Amniotic epithelial cell (primary cell): ENCODE data around the gene SMYD3.

Experiments
- DNase-seq: peaks from one replicate; pipeline ENCODE4 v3.0.0-alpha.2; 2010; ENCODE audit warnings: low read depth

SMYD3 gene

DNA sequence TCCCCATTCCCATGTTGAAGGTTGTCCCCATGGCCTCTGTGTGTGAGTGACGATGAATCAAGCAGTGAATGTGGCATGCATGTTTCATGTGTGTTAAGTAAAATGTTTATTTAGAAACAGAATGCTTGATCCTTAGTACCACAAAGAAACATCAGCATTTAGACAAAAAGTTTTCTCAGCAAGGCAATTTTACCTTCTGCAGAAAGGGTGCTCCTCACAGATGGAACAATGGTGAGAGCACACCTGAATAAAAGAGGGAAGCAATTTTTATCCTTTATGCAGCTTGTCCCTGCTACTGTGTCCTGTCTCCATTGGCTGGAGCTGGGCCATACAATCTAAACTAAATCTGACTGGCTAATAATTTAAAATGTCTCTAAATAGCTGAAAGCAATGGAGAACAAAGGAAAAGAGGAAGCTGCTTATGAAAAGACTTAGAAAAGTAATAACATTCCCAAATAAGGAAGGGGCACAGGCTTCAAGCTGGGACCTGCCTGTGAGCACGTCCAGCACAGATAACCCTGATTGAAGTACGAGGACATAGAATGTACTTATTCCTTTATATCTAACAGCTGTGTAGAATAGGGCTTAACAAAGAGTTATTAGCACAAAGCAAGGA, 8.4 kb upstream of the SMYD3 start:
- no peak for DNase-seq

DNA sequence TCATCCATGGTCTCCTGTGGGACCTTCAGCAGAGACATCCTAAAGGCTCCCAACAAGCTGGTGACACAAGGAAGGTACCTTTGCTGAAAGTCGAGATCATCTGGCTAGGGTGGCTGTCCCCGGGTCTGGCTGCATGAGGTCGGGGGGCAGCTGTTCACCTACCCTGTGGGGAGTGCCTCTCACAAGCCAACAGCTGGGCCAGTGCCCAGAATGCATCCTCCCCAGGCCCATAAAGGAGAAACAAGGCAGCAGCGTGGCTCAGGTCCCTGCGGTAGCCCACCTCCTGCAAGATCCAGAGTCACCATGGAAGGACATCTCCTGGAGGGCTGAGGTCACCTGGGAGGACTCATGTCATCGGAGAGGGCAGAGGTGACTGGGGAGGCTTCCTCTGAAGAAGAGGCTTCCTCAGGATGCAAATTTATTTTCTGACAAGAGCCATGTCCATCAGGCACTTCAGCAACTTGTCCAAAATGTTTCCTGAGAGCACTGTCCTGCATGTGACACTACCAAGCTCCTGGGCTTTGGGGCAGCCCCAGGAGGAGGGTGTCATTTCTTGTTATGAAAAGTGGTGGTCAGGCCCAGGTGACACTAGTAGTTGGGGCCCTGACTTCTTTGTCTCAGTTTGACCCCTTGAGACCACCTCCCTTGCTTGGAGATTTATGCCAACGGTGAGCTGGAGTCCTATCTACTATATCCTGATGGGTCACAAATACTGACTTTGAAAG, 6.7 kb upstream of the SMYD3 start:
- DNase-seq = no peak

DNA sequence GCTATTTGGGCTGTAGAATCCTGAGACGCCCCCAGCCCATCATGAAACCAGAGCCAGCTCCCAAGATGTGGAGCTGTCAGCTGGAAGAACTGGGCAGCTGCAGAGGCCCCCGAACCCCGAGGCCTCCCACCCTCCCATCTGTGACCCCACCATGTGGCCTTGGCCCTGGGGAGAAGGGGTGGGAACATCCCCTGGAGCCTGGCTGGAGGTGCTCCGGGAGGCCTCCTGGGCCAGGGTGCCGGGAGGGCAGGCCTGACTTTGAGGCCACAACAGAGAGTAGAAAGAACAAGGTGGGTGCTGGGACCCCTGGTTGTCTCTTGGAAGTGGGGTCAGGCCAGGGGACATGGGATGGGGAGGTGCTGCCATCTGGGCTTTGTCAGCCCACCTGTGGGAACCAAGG, 6.0 kb upstream of the SMYD3 start:
- DNase-seq = no peak

DNA sequence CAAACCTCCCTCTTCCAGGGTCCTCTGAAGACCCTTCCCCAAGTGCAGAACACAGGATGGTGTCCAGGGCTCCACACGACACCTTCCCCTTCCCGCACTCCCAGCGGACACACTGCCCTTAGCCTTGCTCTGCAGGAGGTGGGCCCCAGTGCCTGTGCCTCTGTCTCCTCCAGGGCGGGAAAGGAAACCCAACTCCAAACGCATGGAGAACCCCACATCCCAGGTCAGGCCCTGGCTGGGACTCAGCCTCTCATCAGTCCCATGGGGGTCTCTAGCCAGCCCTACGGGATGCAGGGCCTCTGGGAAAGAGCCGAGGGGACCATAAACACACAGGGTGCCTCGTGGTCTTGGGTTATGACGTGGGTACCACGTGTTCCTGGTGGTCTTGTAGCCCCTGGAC, 5.6 kb upstream of the SMYD3 start:
- DNase-seq = no peak

DNA sequence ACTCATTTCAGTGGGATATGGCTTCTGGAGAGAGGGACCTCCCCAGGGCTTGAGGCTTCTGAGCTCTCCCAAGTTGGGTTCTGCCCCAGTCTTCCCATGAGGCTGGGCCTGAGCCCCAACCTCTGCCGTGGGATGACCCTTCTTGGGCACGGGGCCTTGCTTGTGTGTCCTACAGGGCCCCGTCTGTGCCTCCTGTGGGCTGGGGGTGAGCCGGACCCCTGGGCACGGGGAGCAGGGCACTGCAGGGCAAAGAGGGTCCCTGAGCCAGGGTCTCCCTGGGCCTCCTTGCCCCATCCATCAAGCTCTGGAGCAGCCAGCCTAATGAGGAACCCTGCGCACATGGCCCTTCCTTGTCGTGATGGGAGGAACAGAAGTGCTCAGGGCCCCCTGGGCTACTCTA, 5.2 kb upstream of the SMYD3 start:
- DNase-seq = no peak

DNA sequence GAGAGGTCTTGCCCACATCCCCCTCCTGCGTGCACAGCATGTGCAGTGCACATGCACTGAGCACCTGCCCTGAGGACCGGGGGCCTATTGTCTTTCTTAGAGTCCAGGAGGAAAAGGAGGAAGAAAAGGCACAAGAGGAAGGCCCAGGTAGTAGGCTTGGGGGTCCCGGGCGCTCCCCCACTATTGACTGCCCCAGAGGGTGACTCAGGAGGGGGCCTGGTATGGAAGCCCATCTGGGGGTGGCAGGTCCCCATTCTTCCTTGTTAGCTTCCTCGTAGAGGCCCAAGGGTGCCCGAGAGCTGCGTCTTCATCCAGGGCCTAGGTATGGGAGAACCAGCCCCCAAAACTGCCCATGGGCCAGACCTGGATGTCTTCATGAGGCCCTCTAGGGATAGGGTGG, 4.1 kb upstream of the SMYD3 start:
- no peak for DNase-seq

DNA sequence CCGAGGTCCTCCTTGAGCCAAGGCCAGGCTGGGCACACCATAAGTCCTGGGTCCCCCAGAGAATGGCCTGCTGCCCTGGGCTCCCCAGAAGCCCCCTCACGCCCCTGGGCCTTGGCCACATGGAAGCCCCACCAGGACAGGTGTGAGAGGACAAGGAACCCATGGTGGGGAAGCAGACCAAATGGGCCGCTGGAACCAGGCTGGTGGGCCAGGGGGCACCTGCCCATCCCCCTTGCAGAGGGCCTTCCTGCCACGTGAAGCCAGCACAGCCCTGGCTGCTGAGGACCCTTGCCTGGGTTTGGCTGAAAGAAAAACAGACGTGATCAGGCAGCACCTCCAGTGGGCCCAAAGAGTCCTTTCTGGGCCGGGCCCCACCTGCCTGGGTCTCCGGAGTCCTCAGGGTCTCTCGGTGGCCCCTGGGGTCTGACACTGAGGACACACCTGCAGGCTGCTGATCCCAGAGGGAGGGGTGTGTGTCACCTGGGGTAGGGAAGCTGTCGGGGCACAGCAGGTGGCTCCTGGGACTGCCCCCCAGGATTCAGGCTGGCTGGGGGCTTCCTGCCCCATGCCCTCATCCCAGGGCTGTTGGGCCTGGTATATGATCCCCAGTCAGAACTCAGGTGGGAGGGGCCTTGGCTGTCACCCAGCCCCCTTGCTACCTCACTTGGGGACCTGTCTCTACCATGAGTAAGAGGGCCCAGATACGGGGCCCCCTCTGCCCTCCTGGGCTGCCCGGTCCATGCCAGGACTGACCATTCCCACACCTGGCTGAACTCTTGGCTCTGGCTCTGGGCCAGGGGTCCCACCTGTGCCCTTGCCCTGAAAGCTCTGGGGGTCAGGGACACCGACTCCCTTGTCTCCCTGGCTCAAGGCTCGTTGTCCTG, 3.3 kb upstream of the SMYD3 start:
- DNase-seq = no peak

DNA sequence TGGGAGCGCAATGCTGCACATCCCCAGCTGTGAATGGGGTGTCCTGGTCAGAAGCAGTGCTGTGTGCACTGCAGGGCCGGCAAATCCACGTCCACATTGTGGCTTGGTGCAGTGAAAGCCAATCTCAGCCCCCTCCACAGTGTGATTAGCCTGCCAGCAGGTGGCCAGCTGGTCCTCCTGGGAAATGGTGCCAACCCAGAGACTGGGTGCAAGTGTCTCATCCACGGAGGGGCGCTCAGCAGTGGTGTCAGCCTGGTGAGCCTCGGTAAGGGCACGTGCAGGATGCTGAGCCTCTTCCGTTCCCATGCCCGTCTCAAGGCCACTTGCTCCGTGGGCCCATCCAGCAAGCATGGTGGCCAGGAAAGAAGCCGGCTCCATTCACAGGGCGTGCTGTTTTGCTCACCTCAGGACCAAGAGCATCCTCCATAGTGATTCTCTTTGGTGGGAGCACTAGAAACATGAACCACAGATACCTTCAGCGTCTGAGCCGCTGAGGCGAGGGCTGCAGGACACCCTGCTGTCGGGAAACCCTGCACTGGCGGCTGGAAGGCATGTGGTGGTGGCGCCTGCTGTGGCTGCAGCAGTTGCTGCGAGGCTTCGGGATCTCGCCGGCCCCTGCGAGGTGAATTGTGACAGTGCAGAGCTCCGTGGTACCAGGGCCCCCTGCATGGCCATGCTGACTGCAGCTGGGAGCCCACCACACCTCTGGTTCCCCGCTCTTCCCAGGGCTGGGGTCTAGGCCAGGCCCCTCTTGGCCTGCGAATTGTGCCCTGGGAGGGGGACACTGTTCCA, 2.0 kb upstream of the SMYD3 start:
- DNase-seq = no peak

DNA sequence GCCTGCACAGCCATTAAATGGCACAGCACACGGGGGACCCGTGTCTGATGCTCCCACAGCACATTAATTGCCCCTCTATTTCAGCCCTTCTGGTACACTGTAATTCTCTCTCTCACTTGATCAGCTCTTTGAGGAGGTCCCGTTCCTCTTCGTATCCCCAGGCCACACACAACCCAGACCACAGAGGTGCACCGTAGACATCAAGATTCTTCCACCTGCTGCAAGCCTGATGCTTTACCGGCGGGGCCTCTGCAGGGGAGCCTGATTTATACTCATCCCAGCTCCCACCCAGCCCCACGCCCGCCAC, 759 bp downstream of the SMYD3 start:
- DNase-seq = no peak

DNA sequence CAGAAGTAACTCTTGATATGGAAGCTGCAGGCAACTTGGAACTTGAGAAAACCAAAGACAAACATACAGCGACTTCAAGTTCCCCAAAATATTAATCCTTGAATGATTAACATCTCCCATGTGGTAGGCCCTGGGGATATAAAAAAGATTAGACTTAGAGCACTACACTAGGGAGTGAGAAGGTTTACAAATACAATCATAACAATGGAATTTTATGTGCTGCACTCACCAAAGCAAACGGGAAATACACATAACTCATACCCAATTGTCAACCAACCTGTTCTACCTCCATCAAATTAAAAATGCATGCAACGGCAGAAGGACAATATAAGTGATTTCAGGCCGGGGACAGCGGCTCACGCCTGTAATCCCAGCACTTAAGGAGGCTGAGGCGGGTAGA, 3.7 kb downstream of the SMYD3 start:
- DNase-seq = peak; percentile 49

DNA sequence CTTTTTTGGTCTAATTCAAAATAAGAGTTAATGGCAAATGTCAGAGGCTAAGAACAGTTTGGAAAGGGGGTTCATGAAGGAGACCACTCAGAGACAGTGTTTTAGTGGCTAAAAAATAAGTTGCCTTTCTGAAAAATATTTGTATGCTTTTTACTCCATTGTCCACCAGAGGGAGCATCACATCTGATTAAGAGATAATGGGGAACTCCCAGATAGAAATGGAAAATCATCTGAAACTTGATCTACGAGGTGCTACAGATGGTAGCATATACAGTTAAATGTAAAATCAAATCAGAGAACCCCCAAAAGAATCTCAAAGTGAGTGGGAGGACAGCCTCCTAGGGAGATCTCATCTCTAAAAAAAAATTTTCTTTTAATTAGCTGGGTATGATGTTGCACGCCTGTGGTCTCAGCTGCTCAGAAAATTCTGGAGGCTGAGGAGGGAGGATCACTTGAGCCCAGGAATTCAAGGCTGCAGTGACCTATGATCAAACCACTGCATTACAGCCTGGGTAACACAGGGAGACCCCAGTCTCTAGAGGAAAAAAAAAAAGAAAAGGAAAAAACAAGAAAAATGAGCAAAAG, 9.7 kb downstream of the SMYD3 start:
- peak; percentile 72 for DNase-seq

DNA sequence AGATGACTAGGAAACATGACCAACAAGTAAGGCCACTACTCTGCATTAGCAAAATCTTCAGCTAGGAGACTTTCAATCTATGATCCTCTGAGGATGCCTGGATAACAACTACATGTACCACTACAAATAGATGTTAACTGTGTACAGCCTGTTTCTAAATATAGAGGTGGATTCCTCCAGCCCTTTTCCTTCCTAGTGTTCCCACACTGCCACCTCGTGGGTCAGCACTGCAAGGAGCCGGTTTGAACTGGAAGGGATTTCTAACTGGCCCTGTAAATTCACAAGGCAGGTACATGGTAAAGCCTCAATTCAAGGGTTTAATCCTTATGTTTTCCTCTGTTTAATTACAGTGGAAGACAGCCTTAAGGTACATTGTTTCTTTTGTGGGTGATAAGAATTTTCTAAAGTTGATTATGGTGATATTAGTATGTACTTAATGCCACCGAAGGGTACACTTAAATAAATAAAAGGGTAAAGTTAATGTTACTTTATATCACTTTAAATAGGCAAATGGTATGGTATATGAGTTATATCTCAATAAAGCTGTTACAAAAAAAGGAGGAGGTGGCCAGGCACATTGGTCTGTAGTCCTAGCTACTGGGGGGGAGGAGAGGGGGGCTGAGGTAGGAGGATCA, 14.4 kb downstream of the SMYD3 start:
- peak; percentile 75 for DNase-seq

DNA sequence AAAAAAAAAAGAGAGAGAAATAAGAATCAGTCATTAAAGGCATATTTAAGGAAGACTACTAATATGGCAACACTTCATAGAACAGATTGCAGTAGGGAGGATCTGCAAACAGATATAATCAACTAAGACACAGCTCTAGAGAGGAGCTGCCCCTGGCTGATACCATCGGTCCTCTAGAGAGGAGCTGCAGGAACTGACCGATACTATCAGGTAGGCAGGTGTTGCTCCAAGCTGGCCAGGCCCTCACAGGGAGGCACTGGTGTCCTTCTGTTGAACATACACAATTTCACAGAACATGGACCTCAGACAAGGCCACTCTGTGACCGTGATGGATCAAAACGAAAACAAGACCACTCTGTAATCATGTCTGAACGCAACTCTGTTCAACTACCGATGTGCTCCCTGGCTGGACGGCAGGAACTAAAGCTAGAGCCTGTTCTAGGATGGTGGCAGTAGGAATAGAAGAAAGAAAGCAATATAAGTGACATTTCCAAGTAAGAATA, 15.5 kb downstream of the SMYD3 start:
- DNase-seq = no peak

DNA sequence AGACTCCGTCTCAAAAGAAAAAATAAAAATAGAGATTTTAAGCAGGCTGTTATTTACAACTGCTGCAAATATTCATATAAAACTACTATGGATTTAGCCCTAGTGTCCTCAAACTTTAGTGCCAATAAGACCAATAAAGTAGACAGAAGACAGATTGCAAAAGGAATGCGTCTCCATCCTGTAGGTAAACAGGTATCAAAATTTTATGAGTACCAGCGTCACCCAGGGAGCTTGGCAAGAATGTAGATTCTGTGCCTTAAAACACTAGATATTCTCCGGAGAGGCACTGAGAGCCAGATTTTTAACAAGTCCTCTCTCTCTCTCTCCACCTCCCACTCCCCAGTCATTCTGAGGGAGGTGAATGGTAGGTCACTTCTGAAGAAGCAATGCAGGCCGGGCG, 18.4 kb downstream of the SMYD3 start:
- DNase-seq = no peak

DNA sequence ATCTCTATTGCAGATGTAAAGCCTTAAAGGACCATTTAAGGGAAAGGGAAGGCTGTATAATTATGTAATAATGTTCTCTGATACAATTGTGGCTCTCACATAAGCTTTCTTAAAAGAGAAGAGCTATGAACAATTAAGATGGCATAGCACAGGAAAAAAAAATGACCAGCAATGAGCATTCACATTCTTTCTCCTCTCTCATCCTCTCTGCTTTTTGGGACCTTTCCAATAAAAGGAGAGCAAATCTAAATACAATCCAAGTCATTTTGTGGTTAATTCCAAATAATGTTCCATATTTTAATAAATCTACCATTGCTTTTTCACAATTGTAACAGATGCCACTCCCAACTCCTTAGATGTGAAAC, 23.5 kb downstream of the SMYD3 start:
- DNase-seq = peak; percentile 13

DNA sequence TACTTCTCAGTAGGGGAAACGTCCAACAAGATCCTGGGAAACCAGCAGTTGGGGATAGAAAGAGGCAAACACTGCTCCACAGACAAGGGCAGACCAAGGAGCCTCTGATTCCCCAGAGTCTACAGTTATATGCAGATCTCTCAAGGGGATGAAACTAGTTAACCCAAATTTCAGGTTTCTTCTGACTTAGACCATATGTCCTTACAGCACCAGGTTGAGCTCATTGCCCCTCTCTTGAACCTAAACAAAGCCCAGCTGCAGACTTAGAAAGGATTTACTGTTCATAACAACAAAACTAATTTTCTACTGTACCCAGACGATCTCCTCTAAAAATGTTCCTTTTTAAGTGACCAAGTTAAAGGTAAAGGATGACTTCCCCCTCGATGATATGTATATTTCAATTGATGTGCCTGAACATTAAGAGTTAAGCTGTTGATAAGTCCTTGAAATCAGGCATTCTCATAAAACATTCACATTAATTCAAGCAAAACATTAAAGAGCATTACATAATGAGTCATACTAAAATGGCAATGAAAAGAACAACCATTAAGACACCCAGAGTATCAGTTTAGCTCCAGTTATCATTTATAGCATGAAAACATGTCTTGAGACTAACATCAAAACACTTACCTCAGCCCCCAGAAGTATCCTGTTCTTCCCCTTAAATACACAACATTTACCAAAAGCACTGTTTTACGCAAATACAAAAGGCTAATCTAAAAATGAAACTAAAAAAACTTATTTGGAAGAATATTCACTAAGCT, 24.1 kb downstream of the SMYD3 start:
- DNase-seq = no peak

DNA sequence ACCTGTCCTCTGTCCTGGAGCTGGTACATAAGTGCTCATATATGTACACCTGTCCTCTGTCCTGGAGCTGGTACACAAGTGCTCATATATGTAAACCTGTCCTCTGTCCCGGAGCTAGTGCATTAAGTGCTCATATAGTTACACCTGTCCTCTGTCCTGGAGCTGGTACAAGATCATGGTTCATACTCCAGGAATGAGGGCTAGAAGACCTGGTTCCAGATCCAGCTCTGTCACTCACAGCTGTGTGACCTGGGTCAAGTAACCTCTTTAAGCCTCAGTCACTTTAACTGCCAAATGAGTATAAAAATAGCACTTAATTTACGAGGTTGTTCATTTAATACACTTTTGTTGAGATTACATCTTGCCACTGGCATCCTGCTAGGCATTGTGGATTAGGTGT, 28.0 kb downstream of the SMYD3 start:
- DNase-seq = no peak

DNA sequence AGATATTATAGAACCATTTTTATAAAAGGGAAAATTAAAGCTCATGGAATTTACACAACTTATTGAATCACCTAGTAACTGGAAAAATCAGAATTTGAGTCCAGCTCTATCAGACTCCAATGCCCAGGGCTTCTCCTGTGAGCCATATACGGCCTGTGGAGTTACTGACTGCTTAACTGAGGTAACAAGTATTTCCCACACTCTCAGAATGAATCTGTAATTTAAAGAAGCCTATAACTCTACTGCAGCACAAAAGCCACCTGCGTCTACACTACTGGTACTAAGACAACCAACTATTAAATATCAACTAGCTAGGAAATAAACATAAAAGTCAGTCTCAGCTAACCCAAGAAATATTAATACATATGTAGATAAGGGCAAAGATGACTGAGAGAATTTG, 29.4 kb downstream of the SMYD3 start:
- no peak for DNase-seq

DNA sequence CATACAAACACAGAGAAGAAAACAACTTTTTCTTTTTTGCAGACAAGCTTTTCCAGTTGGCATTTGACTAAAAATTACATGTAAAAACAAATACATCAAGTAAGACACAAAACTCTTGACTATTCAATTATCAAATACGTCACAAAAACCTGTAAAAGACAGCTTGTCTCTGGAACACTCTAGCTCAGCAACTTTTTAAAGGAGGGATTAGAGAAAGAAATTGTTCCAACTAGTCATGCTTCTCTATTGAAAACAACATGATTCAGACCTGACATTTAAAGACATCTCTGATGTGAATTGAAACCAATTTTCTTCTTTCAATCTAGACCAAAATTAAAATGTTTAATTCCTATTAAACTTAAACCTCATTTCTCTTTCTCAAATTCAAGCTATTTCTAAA, 30.3 kb downstream of the SMYD3 start:
- DNase-seq = no peak

DNA sequence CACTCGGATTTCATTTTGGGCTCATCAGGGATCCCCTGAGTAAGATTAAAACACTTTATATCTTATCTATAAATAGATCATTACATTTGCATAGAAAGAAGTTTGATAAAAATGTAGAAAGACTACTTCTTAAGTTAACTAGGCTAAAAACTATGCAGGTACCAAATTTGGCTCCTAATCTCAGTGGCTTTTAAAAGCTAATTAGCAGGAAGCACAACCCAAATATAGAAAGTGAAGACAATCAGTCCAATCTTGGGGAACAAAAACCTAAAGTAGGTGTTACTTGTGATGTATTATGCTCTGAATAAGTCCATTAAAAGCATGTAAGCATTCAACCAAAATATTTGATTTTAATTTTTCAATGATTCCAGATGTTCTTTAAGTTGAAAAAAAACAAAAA, 35.4 kb downstream of the SMYD3 start:
- DNase-seq = no peak

DNA sequence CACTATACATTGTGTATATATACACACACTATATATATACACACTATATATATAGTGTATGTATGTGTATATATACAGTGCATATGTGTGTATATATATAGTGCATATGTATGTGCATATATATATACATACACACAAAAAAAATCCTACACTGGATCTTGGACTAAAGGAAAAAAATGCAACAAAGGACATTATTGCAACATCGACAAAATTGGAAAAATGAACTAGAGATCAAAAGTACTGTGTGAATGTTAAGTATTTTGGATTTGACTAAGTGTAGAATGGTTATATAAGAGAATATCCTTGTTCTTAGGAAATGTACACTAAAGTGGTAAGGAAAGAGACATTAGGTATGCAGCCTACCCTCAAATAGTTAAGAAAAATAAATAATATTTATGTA, 36.5 kb downstream of the SMYD3 start:
- no peak for DNase-seq
